Smooth muscle cell (in vitro differentiated cells): Measurements from ENCODE around the gene SEMA7A. TPM values are rescaled to one million over a fixed set of nuclear protein-coding genes. Genes with fewer than 3 reads are reported as not detected.

Experiments used
- DNase-seq: peaks from one replicate; lab custom pipeline; 2025; ENCODE audit not compliant: unreplicated experiment; lab: John Stamatoyannopoulos, UW
- H2AFZ ChIP-seq: fragments of 200-600 bp; sonication (generic); 2 replicates; pipeline ENCODE4 v1.6.0; 2016; ENCODE audit warnings: antibody characterized with exemption, low read depth, mild to moderate bottlenecking
- H3F3A ChIP-seq: fragments of 200-600 bp; sonication (generic); 2 replicates; pipeline ENCODE4 v1.6.0; 2017; ENCODE audit warnings: antibody characterized with exemption, low read depth
- H3K27ac ChIP-seq: fragments of 200-600 bp; sonication (generic); 2 replicates; pipeline ENCODE4 v1.5.1; 2016; ENCODE audit warnings: low read depth, mild to moderate bottlenecking
- H3K27me3 ChIP-seq: fragments of 200-600 bp; sonication (generic); 2 replicates; pipeline ENCODE4 v1.6.1; 2016; ENCODE audit warnings: low read depth, mild to moderate bottlenecking
- H3K36me3 ChIP-seq: fragments of 200-600 bp; sonication (generic); 2 replicates; pipeline ENCODE4 v1.5.1; 2016; ENCODE audit warnings: low read depth
- H3K4me1 ChIP-seq: fragments of 200-600 bp; sonication (generic); 2 replicates; pipeline ENCODE4 v1.5.1; 2016; ENCODE audit warnings: low read depth
- H3K4me2 ChIP-seq: fragments of 200-600 bp; sonication (generic); 2 replicates; pipeline ENCODE4 v1.6.0; 2016; ENCODE audit warnings: mild to moderate bottlenecking
- H3K4me3 ChIP-seq: fragments of 200-600 bp; sonication (generic); 2 replicates; pipeline ENCODE4 v1.5.1; 2016; ENCODE audit warnings: mild to moderate bottlenecking
- H3K79me2 ChIP-seq: fragments of 200-600 bp; sonication (generic); 2 replicates; pipeline ENCODE4 v1.6.0; 2016; ENCODE audit warnings: low read depth, mild to moderate bottlenecking
- H3K9ac ChIP-seq: fragments of 200-600 bp; sonication (generic); 2 replicates; pipeline ENCODE4 v1.6.0; 2016; ENCODE audit warnings: low read depth
- H3K9me3 ChIP-seq: fragments of 200-600 bp; sonication (generic); replicated peaks from 2 replicates; pipeline ENCODE4 v1.5.1; 2016; ENCODE audit warnings: low read depth
- H4K20me1 ChIP-seq: fragments of 200-600 bp; sonication (generic); 2 replicates; pipeline ENCODE4 v1.6.0; 2016; ENCODE audit warnings: low read depth
- CTCF ChIP-seq: fragments of 200-600 bp; sonication (generic); IDR thresholded peaks from 2 replicates; pipeline ENCODE4 v1.5.1; 2017; ENCODE audit warnings: borderline replicate concordance, mild to moderate bottlenecking, antibody characterized with exemption; ENCODE audit not compliant: insufficient read depth, poor library complexity, severe bottlenecking
- WGBS: methylation state at CpG from one replicate; pipeline ENCODE4 v1.1.7; 2016; ENCODE audit warnings: low lambda C conversion rate; 5-methylcytosine and 5-hydroxymethylcytosine counted together
- polyA plus RNA-seq: library from polyadenylated mRNA; unstranded; fragments of >200 nt; fragmentation: Nextera tagmentation; extraction: Ambion mirVana; gene quantifications from 2 replicates; pipeline ENCODE4 v1.2.1, GENCODE V29; 2016
- total RNA-seq: library from RNA; depleted of rRNA; stranded (reverse); fragments of >200 nt; gene quantifications from 2 replicates; pipeline ENCODE4 v1.2.3, GENCODE V29; 2014

SEMA7A gene
- total and polyA plus RNA-seq, 2 experiments from 2014 or later: 9.3 to 44.5 TPM

- Histone ChIP-seq H3K9ac (no peak overlapping the region), H3K27me3 (no peaks in the 10 kb centered on the region), H3K36me3 (no peaks in the 10 kb centered on the region), H3K9me3 (no peaks in the 10 kb centered on the region), H3K79me2 (no peaks in the 10 kb centered on the region), H3K4me2 (peak overlapping the region; percentile 61), H3F3A (no peaks in the 10 kb centered on the region), H3K27ac (peak overlapping the region; percentile 43), H4K20me1 (no peaks in the 10 kb centered on the region), H3K4me1 (peaks cover 18% of the 10 kb centered on the region), H2AFZ (no peak overlapping the region), H3K4me3 (no peak overlapping the region)
- TF ChIP-seq CTCF: no peak
- WGBS: 97% methylated on average over 3 of the region's 3 CpGs
- no peak for DNase-seq
These were observed 34.7 kb downstream of the SEMA7A start for GRCh38 chr15:74399100-74399499.

DNA sequence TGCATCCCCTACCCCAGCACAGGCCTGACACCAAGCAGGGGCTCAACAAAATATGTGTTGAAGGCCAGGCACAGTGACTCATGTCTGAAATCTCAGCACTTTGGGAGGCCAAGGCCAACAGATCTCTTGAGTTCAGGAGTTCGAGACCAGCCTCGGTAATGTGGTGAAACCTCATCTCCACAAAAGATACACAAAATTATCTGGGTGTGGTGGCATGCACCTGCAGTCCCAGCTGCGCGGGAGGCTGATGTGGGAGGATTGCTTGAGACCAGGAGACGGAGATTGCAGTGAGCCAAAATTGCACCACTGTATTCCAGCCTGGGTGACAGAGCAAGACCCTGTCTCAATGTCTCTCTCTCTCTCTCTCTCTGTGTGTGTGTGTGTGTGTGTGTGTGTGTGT is 35.6 kb downstream of the SEMA7A start:
- H3K4me1 ChIP-seq: peaks cover 18% of the 10 kb centered on the region
- H3K4me2 ChIP-seq: no peak overlapping the region
- TF ChIP-seq CTCF: no peak

GRCh38 chr15:74397239-74398068 is 36.3 kb downstream of the SEMA7A start:
- Histone ChIP-seq H2AFZ (no peak overlapping the region), H3K27ac (peak overlapping the region; percentile 94), H3K36me3 (no peaks in the 10 kb centered on the region), H3K9me3 (no peaks in the 10 kb centered on the region), H3F3A (no peaks in the 10 kb centered on the region), H3K27me3 (no peaks in the 10 kb centered on the region), H3K4me2 (peak overlapping the region; percentile 39), H3K4me1 (peaks cover 18% of the 10 kb centered on the region), H3K4me3 (no peak overlapping the region), H3K79me2 (no peaks in the 10 kb centered on the region), H3K9ac (peak overlapping the region; percentile 77), H4K20me1 (no peaks in the 10 kb centered on the region)
- TF ChIP-seq CTCF: no peak
- WGBS: 91% methylated on average over 6 of the region's 6 CpGs
- DNase-seq: no peak

More for the DNA sequence above, 35.6 kb downstream of the SEMA7A start:
- no peaks in the 10 kb centered on the region for H3K9me3 ChIP-seq
- DNase-seq: no peak
- no peaks in the 10 kb centered on the region for H3F3A ChIP-seq
- no peaks in the 10 kb centered on the region for H3K79me2 ChIP-seq
- no peak overlapping the region for H3K4me3 ChIP-seq
- H3K36me3 ChIP-seq: no peaks in the 10 kb centered on the region
- H4K20me1 ChIP-seq: no peaks in the 10 kb centered on the region
- 87% methylated on average over 5 of the region's 5 CpGs for WGBS
- H3K27me3 ChIP-seq: no peaks in the 10 kb centered on the region
- H3K27ac ChIP-seq: peak overlapping the region; percentile 94
- no peak overlapping the region for H2AFZ ChIP-seq
- H3K9ac ChIP-seq: no peak overlapping the region
